HL-60/S4 treated with phorbol 12-myristate 13-acetate at 8.2 ng/mL for 4 days and 3 days (cell line): ENCODE results near the gene HMGB2.

Experiments used
- in situ Hi-C: fragments of 300-500 bp; cut with MboI; formaldehyde crosslinking; loops from 2 replicates; pipeline ENCODE4 v1.15.0; 2022; ENCODE audit warnings: low sequenced_read_pairs

Gene HMGB2

GRCh38 chr4:173288698-173289352 is 45.3 kb downstream of the HMGB2 start:
- in situ Hi-C loops = no loop called here

GRCh38 chr4:173288296-173288695 is 45.9 kb downstream of the HMGB2 start:
- in situ Hi-C loops = no loop called here

GRCh38 chr4:173287486-173287885 is 46.7 kb downstream of the HMGB2 start:
- in situ Hi-C loops = no loop called here

GRCh38 chr4:173284463-173284862 is 49.7 kb downstream of the HMGB2 start:
- in situ Hi-C loops = no loop called here

GRCh38 chr4:173282626-173283025 is 51.5 kb downstream of the HMGB2 start:
- in situ Hi-C loops = no loop called here

- in situ Hi-C loops = no loop called here
Observed at GRCh38 chr4:173282256-173282562, 51.9 kb downstream of the HMGB2 start.

GRCh38 chr4:173281406-173282255 is 52.5 kb downstream of the HMGB2 start:
- in situ Hi-C loops = no loop called here
